SK-N-MC (cell line): Measurements from ENCODE around the gene TP53RK.

Source experiments
- DNase-seq: peaks from one replicate; pipeline ENCODE4 v3.0.0-alpha.2; 2011; ENCODE audit warnings: low read depth, low spot score
- H3K27ac ChIP-seq: fragments of 200-600 bp; sonication (generic); 2 replicates; pipeline ENCODE4 v1.5.1; 2016; ENCODE audit warnings: mixed run types
- H3K36me3 ChIP-seq: fragments of 200-600 bp; sonication (generic); 2 replicates; pipeline ENCODE4 v1.6.1; 2017; ENCODE audit warnings: antibody characterized with exemption, low read length, mixed read lengths; ENCODE audit not compliant: insufficient read depth
- H3K4me3 ChIP-seq: fragments of 200-600 bp; sonication (generic); 2 replicates; pipeline ENCODE4 v1.5.1; 2016
- H3K9ac ChIP-seq: fragments of 200-600 bp; sonication (generic); 2 replicates; pipeline ENCODE4 v1.8.0; 2017; ENCODE audit warnings: mixed run types, mixed read lengths; ENCODE audit not compliant: insufficient read length
- H3K9me3 ChIP-seq: fragments of 200-600 bp; sonication (generic); 2 replicates; pipeline ENCODE4 v1.6.1; 2017; ENCODE audit warnings: low read depth, mild to moderate bottlenecking, antibody characterized with exemption, low read length, moderate library complexity, mixed read lengths
- EZH2 ChIP-seq: fragments of 200-600 bp; sonication (generic); IDR thresholded peaks from one replicate; pipeline ENCODE4 v1.6.1; 2017; ENCODE audit warnings: antibody characterized with exemption
- FOXP2 ChIP-seq: optimal IDR thresholded peaks from 2 replicates; pipeline ENCODE3; 2011; ENCODE audit warnings: mild to moderate bottlenecking, moderate library complexity; ENCODE audit not compliant: insufficient read depth; ENCODE audit errors: extremely low read length, control extremely low read depth
- POLR2AphosphoS5 ChIP-seq: IDR thresholded peaks from 2 replicates; pipeline ENCODE4 v1.6.1; 2012; ENCODE audit warnings: mild to moderate bottlenecking, low read depth, low read length, borderline replicate concordance

The TP53RK gene

GRCh38 chr20:46673394-46674252 lies 15.6 kb downstream of the TP53RK start:
- DNase-seq = no peak
- Histone ChIP-seq H3K9me3 (no peaks in the 10 kb centered on the region), H3K4me3 (no peak overlapping the region), H3K9ac (no peak overlapping the region), H3K36me3 (no peaks in the 10 kb centered on the region), H3K27ac (no peak overlapping the region)
- TF ChIP-seq EZH2 (no peak), POLR2AphosphoS5 (no peak), FOXP2 (no peak)

GRCh38 chr20:46672543-46673148 lies 16.6 kb downstream of the TP53RK start:
- TF ChIP-seq EZH2 = no peak
- TF ChIP-seq FOXP2 = no peak
- no peak for TF ChIP-seq POLR2AphosphoS5
- Histone ChIP-seq H3K9me3 (no peaks in the 10 kb centered on the region), H3K27ac (no peak overlapping the region), H3K36me3 (no peaks in the 10 kb centered on the region), H3K9ac (no peak overlapping the region), H3K4me3 (no peak overlapping the region)
- no peak for DNase-seq

- Histone ChIP-seq H3K27ac (no peak overlapping the region), H3K36me3 (no peaks in the 10 kb centered on the region)
These were observed 17.2 kb downstream of the TP53RK start for GRCh38 chr20:46671866-46672542.

GRCh38 chr20:46670585-46671584 lies 18.4 kb downstream of the TP53RK start:
- no peak for TF ChIP-seq EZH2
- no peak for TF ChIP-seq POLR2AphosphoS5
- no peak for TF ChIP-seq FOXP2
- H3K9ac ChIP-seq = no peak overlapping the region
- H3K36me3 ChIP-seq = no peaks in the 10 kb centered on the region
- H3K4me3 ChIP-seq = no peak overlapping the region
- DNase-seq = no peak
- no peaks in the 10 kb centered on the region for H3K9me3 ChIP-seq
- H3K27ac ChIP-seq = no peak overlapping the region

More at GRCh38 chr20:46671866-46672542, 17.2 kb downstream of the TP53RK start:
- TF ChIP-seq EZH2 (no peak), FOXP2 (no peak), POLR2AphosphoS5 (no peak)
- DNase-seq = no peak
- no peaks in the 10 kb centered on the region for H3K9me3 ChIP-seq
- H3K4me3 ChIP-seq = no peak overlapping the region
- no peak overlapping the region for H3K9ac ChIP-seq

GRCh38 chr20:46670228-46670584 lies 19.0 kb downstream of the TP53RK start:
- no peak overlapping the region for H3K27ac ChIP-seq

GRCh38 chr20:46666818-46667515 lies 22.3 kb downstream of the TP53RK start:
- Histone ChIP-seq H3K27ac (no peak overlapping the region), H3K4me3 (no peak overlapping the region), H3K36me3 (no peaks in the 10 kb centered on the region), H3K9ac (no peak overlapping the region), H3K9me3 (no peaks in the 10 kb centered on the region)
- TF ChIP-seq POLR2AphosphoS5 = no peak
- no peak for TF ChIP-seq EZH2
- TF ChIP-seq FOXP2 = no peak
- DNase-seq = no peak

More at GRCh38 chr20:46670228-46670584, 19.0 kb downstream of the TP53RK start:
- Histone ChIP-seq H3K4me3 (no peak overlapping the region), H3K36me3 (no peaks in the 10 kb centered on the region), H3K9me3 (no peaks in the 10 kb centered on the region), H3K9ac (no peak overlapping the region)
- DNase-seq = no peak
- TF ChIP-seq FOXP2 = no peak
- no peak for TF ChIP-seq EZH2
- TF ChIP-seq POLR2AphosphoS5 = no peak

GRCh38 chr20:46666306-46666705 lies 22.9 kb downstream of the TP53RK start:
- no peaks in the 10 kb centered on the region for H3K9me3 ChIP-seq
- TF ChIP-seq EZH2 (no peak), FOXP2 (no peak), POLR2AphosphoS5 (no peak)
- no peak for DNase-seq
- H3K9ac ChIP-seq = no peak overlapping the region
- no peaks in the 10 kb centered on the region for H3K36me3 ChIP-seq
- no peak overlapping the region for H3K4me3 ChIP-seq
- no peak overlapping the region for H3K27ac ChIP-seq
